Measurements from ENCODE around the gene MSMB. TPM values are rescaled to one million over a fixed set of nuclear protein-coding genes. Genes with fewer than 3 reads are reported as not detected.

The MSMB gene
- total RNA-seq, 1 donor from 2014 or later: not detected

GRCh38 chr10:46079831-46080585, 33.9 kb upstream of the MSMB start:
- intact Hi-C loops (cut with micrococcal nuclease): no loop called here
- Mint-ChIP-seq H3K4me3 (ENCODE audit: low read depth) (no peak overlapping the region), H3K36me3 (ENCODE audit: low read depth) (no peaks in the 10 kb centered on the region), H3K27ac (no peak overlapping the region), H3K9me3 (no peaks in the 10 kb centered on the region), H3K27me3 (ENCODE audit: low read depth) (peaks cover 3% of the 10 kb centered on the region), H3K4me1 (ENCODE audit: low read depth) (peaks cover 13% of the 10 kb centered on the region)
- no peak for DNase-seq (ENCODE audit: low spot score)

DNA sequence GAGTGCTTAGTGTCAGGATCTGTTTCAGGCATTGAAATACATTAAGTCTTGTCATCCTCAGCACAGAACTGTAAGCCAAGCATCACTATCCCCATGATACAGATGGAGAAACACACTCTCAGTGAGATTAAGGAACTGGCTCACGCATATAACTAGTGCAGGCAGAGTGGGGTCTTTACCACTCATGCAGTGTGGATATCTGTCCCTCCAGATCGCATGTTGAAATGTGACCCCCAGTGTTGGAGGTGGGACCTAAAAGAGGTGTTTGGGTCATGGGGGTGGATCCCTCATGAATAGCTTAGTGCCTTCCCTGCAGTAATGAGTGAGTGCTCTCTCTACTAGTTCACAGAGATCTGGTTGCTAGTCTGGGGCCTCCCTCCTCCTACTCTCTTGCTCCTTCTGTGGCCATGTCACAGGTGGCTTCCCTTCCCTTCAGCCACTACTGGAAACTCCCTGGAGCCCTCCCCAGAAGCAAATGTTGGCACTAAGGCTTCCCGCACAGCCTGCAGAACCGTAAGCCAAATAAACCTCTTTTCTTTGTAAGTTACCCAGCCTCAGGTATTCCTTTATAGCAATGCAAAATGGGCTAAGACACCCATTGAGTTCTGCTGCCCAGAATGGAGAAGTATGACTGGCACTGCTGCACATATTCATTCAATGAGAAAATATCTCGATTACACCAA, 31.8 kb upstream of the MSMB start:
- H3K27ac Mint-ChIP-seq: no peak overlapping the region
- no peak for DNase-seq (ENCODE audit: low spot score)
- H3K4me1 Mint-ChIP-seq (ENCODE audit: low read depth): peaks cover 13% of the 10 kb centered on the region
- intact Hi-C loops (cut with micrococcal nuclease): no loop called here
- no peak overlapping the region for H3K4me3 Mint-ChIP-seq (ENCODE audit: low read depth)
- no peaks in the 10 kb centered on the region for H3K36me3 Mint-ChIP-seq (ENCODE audit: low read depth)
- peaks cover 3% of the 10 kb centered on the region for H3K27me3 Mint-ChIP-seq (ENCODE audit: low read depth)
- H3K9me3 Mint-ChIP-seq: no peaks in the 10 kb centered on the region

DNA sequence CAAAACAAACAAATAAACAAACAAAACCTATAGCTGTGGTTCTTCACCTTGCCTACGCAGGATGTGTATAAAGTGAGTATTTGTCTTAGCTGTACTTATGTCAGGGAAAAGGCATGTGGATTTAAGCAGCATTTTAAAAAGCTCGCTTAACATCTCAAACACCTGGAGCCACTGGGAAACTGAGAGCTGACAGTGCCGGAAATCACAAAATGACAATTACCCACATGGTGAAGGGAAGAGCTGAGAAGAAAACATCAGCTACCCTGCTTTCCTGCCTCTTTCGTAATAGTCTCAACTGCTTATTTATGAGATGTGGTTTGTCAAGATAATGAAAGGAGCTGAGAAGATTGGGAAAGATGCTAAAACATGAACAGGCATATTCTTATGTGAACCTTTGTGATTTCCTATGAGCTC, 31.1 kb upstream of the MSMB start:
- Mint-ChIP-seq H3K27ac (no peak overlapping the region), H3K9me3 (no peaks in the 10 kb centered on the region), H3K27me3 (ENCODE audit: low read depth) (peaks cover 3% of the 10 kb centered on the region)

GRCh38 chr10:46075869-46076268, 29.8 kb upstream of the MSMB start:
- Mint-ChIP-seq H3K4me1 (ENCODE audit: low read depth) (peaks cover 10% of the 10 kb centered on the region), H3K27me3 (ENCODE audit: low read depth) (no peaks in the 10 kb centered on the region), H3K9me3 (no peaks in the 10 kb centered on the region), H3K27ac (no peak overlapping the region), H3K36me3 (ENCODE audit: low read depth) (no peaks in the 10 kb centered on the region), H3K4me3 (ENCODE audit: low read depth) (no peak overlapping the region)
- intact Hi-C loops (cut with micrococcal nuclease): no loop called here
- no peak for DNase-seq (ENCODE audit: low spot score)

More for the DNA sequence above, 31.1 kb upstream of the MSMB start:
- H3K36me3 Mint-ChIP-seq (ENCODE audit: low read depth): no peaks in the 10 kb centered on the region
- H3K4me3 Mint-ChIP-seq (ENCODE audit: low read depth): no peak overlapping the region
- DNase-seq (ENCODE audit: low spot score): no peak
- intact Hi-C loops (cut with micrococcal nuclease): no loop called here
- peaks cover 13% of the 10 kb centered on the region for H3K4me1 Mint-ChIP-seq (ENCODE audit: low read depth)

DNA sequence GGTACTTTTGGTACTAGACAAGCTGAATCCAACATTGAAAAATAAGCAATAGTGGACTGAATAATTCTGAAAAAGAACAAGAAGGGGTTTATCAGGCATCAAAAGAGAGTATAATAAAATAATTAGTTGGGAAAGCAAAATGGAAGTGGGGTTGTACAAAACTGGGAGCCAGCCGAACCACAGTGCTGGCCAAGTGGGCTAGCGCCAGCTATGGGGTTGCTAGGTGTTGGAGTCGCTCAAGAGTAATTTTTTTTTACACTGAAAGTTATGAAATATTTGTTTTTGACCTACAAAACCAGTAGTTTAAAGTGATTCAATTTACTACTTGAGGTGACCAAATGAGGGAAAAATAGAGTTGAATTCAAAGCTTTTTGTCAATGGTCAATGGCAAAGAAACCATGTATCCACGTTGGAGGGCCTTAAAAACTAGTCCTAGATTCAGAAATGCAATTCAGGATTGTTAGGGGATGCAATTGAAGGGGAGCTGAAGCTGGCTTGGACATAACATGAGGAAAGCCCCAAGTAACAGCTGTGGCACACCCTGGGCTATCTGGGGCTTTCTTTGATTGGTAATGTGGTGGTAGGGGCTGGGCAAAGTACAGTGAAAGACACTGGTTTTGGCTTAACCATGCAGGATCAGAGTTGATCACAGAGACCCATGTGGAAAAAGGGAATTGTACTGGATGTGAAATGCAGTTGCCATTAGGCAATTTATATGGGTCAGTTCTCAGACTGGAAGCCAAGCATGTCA, 28.3 kb upstream of the MSMB start:
- Mint-ChIP-seq H3K36me3 (ENCODE audit: low read depth) (no peaks in the 10 kb centered on the region), H3K9me3 (no peaks in the 10 kb centered on the region), H3K27me3 (ENCODE audit: low read depth) (peaks cover 8% of the 10 kb centered on the region), H3K4me1 (ENCODE audit: low read depth) (peaks cover 14% of the 10 kb centered on the region), H3K4me3 (ENCODE audit: low read depth) (no peak overlapping the region), H3K27ac (no peak overlapping the region)
- intact Hi-C loops (cut with micrococcal nuclease): no loop called here
- DNase-seq (ENCODE audit: low spot score): no peak

DNA sequence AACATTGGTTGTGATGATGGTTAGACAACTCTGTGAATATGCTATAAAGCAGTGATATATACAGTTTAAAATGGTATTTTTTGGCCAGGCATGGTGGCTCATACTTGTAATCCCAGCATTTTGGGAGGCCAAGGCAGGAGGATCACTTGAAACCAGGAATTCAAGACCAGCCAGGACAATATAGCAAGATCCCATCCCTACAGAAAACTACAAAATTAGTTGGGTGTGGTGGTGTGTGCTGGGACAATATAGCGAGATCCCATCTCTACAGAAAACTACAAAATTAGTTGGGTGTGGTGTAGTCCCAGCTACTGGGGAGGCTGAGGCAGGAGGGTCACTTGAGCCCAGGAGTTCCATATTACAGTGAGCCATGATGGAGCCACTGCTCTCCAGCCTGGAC, 27.5 kb upstream of the MSMB start:
- Mint-ChIP-seq H3K4me3 (ENCODE audit: low read depth) (no peak overlapping the region), H3K36me3 (ENCODE audit: low read depth) (no peaks in the 10 kb centered on the region), H3K27me3 (ENCODE audit: low read depth) (peaks cover 8% of the 10 kb centered on the region), H3K27ac (no peak overlapping the region), H3K9me3 (no peaks in the 10 kb centered on the region), H3K4me1 (ENCODE audit: low read depth) (peaks cover 14% of the 10 kb centered on the region)
- DNase-seq (ENCODE audit: low spot score): no peak
- intact Hi-C loops (cut with micrococcal nuclease): no loop called here

GRCh38 chr10:46070749-46071148, 24.7 kb upstream of the MSMB start:
- no peak for DNase-seq (ENCODE audit: low spot score)
- H3K36me3 Mint-ChIP-seq (ENCODE audit: low read depth): no peaks in the 10 kb centered on the region
- peaks cover 4% of the 10 kb centered on the region for H3K4me1 Mint-ChIP-seq (ENCODE audit: low read depth)
- intact Hi-C loops (cut with micrococcal nuclease): no loop called here
- H3K27me3 Mint-ChIP-seq (ENCODE audit: low read depth): peaks cover 8% of the 10 kb centered on the region
- no peak overlapping the region for H3K4me3 Mint-ChIP-seq (ENCODE audit: low read depth)
- no peaks in the 10 kb centered on the region for H3K9me3 Mint-ChIP-seq
- H3K27ac Mint-ChIP-seq: no peak overlapping the region

DNA sequence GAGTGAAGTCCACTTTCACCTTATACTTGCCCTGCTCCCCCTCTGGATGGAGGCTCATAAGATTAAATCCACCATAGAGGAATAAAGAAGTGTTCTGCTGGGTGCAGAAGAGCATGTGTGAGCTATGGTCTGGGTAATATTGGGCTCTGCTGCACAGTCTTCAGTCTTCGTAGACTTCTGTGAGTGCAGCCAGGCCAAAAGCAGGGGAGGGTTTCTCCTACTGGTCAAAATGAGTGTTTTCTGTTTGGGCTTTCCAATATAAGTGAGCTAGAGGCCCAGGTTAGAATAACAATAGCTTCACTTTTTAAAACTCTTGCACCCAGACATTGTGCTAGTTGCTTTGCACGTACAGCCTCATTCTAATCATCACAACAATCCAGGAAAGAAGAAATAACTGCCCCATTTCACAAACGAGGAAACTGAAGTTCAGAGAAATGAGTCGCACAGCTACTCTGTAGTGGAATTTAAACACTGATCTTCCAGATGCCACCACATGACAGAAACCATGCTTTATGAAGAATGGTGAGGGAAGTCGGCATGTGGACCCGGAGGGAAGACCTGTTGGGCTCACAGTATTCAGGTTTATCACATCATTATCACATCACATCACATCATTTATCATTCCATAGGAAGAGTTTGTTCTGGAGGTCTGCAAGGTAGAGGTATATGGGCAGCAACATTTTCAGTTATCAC, 23.8 kb upstream of the MSMB start:
- Mint-ChIP-seq H3K4me3 (ENCODE audit: low read depth) (no peak overlapping the region), H3K9me3 (no peaks in the 10 kb centered on the region), H3K4me1 (ENCODE audit: low read depth) (peaks cover 4% of the 10 kb centered on the region), H3K27me3 (ENCODE audit: low read depth) (peaks cover 8% of the 10 kb centered on the region), H3K36me3 (ENCODE audit: low read depth) (no peaks in the 10 kb centered on the region), H3K27ac (no peak overlapping the region)
- intact Hi-C loops (cut with micrococcal nuclease): no loop called here
- DNase-seq (ENCODE audit: low spot score): no peak

- DNase-seq (ENCODE audit: low spot score): no peak
- Mint-ChIP-seq H3K27me3 (ENCODE audit: low read depth) (peaks cover 8% of the 10 kb centered on the region), H3K4me3 (ENCODE audit: low read depth) (no peak overlapping the region), H3K9me3 (no peaks in the 10 kb centered on the region), H3K36me3 (ENCODE audit: low read depth) (no peaks in the 10 kb centered on the region), H3K27ac (no peak overlapping the region), H3K4me1 (ENCODE audit: low read depth) (peaks cover 4% of the 10 kb centered on the region)
- intact Hi-C loops (cut with micrococcal nuclease): no loop called here
Measured at GRCh38 chr10:46068905-46069304, 22.8 kb upstream of the MSMB start.

GRCh38 chr10:46068117-46068516, 22.0 kb upstream of the MSMB start:
- peaks cover 11% of the 10 kb centered on the region for H3K27me3 Mint-ChIP-seq (ENCODE audit: low read depth)
- no peaks in the 10 kb centered on the region for H3K36me3 Mint-ChIP-seq (ENCODE audit: low read depth)
- DNase-seq (ENCODE audit: low spot score): no peak
- H3K4me3 Mint-ChIP-seq (ENCODE audit: low read depth): no peak overlapping the region
- no peaks in the 10 kb centered on the region for H3K9me3 Mint-ChIP-seq
- peaks cover 4% of the 10 kb centered on the region for H3K4me1 Mint-ChIP-seq (ENCODE audit: low read depth)
- no peak overlapping the region for H3K27ac Mint-ChIP-seq
- intact Hi-C loops (cut with micrococcal nuclease): no loop called here

GRCh38 chr10:46064269-46064817, 18.3 kb upstream of the MSMB start:
- intact Hi-C loops (cut with micrococcal nuclease): no loop called here
- H3K27me3 Mint-ChIP-seq (ENCODE audit: low read depth): peaks cover 4% of the 10 kb centered on the region
- no peak overlapping the region for H3K27ac Mint-ChIP-seq
- no peak overlapping the region for H3K4me3 Mint-ChIP-seq (ENCODE audit: low read depth)
- H3K9me3 Mint-ChIP-seq: no peaks in the 10 kb centered on the region
- H3K36me3 Mint-ChIP-seq (ENCODE audit: low read depth): no peaks in the 10 kb centered on the region
- no peak for DNase-seq (ENCODE audit: low spot score)
- H3K4me1 Mint-ChIP-seq (ENCODE audit: low read depth): no peaks in the 10 kb centered on the region

DNA sequence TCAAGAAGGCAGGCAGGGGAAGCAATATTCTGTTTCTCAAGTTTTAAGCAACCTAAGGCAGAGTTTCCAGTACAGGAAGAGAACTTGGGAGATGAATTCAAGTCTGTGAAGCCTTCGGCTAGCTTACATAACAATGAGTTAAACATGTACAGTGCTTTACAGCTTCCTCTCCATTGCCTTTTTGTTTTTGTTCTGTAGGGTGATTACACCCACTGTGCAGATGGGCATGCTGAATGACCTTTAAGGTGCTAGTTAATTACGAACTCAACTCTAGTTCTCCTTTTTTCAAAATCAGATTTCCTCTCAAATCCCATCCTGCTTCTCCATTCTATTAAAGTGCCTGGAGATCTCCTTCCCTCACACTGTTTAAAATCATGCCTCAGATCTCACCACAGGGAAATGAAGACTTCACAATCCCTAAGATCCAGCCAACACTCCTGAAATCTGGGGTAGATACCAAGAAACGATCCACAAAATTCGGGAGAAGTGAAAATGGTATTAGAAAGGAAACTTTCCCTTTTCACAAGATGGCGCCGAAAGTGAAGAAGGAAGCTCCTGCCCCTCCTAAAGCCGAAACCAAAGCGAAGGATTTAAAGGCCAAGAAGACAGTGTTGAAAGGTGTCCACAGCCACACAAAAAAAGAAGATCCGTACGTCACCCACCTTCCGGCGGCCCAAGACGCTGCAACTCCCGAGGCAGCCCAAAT, 16.8 kb upstream of the MSMB start:
- Mint-ChIP-seq H3K36me3 (ENCODE audit: low read depth) (no peaks in the 10 kb centered on the region), H3K9me3 (no peaks in the 10 kb centered on the region), H3K27ac (no peak overlapping the region), H3K4me1 (ENCODE audit: low read depth) (no peaks in the 10 kb centered on the region), H3K27me3 (ENCODE audit: low read depth) (peaks cover 4% of the 10 kb centered on the region), H3K4me3 (ENCODE audit: low read depth) (no peak overlapping the region)
- no peak for DNase-seq (ENCODE audit: low spot score)
- intact Hi-C loops (cut with micrococcal nuclease): no loop called here
